Muscle layer of colon (tissue), 2 donors: Measurements from ENCODE around the gene FBXL16.

Experiments used
- H3K27ac ChIP-seq: one replicate; pipeline ENCODE4 v1.7.0; 2013; ENCODE audit warnings: low read depth, mild to moderate bottlenecking, low read length, moderate library complexity
- H3K27me3 ChIP-seq, 2 donors: one replicate each; pipeline ENCODE4 v1.7.0; 2013; ENCODE audit warnings: low read length in 2 of 2, mild to moderate bottlenecking in 2 of 2; ENCODE audit not compliant: insufficient read depth in 2 of 2, control insufficient read depth in 1 of 2
- H3K36me3 ChIP-seq: one replicate; pipeline ENCODE4 v1.7.0; 2013; ENCODE audit warnings: mild to moderate bottlenecking, low read length; ENCODE audit not compliant: insufficient read depth
- H3K4me1 ChIP-seq: one replicate; pipeline ENCODE4 v1.7.0; 2013; ENCODE audit warnings: mild to moderate bottlenecking, low read length; ENCODE audit not compliant: insufficient read depth
- H3K4me3 ChIP-seq, 2 donors: one replicate each; pipeline ENCODE4 v1.7.0; 2013; ENCODE audit warnings: low read length in 2 of 2, low read depth in 1 of 2, mild to moderate bottlenecking in 1 of 2, moderate library complexity in 1 of 2
- H3K9ac ChIP-seq: one replicate; pipeline ENCODE4 v1.7.0; 2013; ENCODE audit warnings: low read length
- H3K9me3 ChIP-seq: one replicate; pipeline ENCODE4 v1.7.0; 2013; ENCODE audit warnings: mild to moderate bottlenecking, low read length
- donor health status: abdominal sarcoma.
- donor health status: Adenocarcinoma of cecum.

Gene FBXL16

DNA sequence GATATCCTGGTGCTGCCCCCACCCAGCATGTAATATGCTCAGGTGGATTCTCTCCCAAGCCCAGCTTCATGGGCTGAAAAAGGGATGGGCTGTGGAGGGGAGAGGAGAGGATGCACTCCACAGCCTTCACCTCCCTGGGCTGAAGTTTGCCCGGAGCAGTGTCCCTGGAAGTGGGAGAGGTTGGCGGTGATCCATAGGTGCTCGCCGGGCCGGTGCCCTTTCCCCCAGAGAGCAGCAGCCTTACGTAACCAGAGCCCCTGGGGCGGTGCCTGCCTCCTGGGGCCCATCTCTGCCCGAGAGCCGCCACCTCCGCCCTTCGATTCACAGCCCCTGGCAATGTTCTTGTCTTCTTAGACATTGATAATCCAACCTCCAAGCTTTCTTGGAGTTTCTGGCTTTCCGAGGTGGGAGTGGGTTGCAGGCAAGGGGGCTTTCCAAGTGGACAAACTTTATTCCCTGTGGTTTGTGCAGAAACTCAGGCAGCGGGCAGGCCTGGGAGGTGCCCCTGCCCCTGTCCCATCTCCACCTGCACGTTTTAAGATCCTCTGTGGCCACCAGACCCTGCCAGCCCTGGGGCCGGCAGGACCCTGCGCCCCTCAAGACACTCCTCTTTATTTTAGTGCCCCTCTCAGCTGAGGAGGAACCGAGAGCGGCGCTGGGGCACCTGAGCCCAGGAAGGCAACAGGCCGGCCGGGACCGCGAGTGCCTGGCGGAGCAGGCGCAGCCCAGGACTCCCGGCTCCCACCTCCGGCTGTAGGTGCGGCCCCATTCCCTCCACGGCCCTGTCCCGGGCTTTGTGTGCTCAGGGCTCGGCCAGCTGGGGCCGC lies 59.5 kb downstream of the FBXL16 start:
- H3K27ac ChIP-seq = no peak overlapping the region
- H3K27me3 ChIP-seq = no peaks in the 10 kb centered on the region
- H3K9ac ChIP-seq = no peak overlapping the region
- H3K4me3 ChIP-seq = no peak overlapping the region
- H3K4me1 ChIP-seq = peaks cover 36% of the 10 kb centered on the region
- H3K9me3 ChIP-seq = no peaks in the 10 kb centered on the region
- H3K36me3 ChIP-seq = no peaks in the 10 kb centered on the region

DNA sequence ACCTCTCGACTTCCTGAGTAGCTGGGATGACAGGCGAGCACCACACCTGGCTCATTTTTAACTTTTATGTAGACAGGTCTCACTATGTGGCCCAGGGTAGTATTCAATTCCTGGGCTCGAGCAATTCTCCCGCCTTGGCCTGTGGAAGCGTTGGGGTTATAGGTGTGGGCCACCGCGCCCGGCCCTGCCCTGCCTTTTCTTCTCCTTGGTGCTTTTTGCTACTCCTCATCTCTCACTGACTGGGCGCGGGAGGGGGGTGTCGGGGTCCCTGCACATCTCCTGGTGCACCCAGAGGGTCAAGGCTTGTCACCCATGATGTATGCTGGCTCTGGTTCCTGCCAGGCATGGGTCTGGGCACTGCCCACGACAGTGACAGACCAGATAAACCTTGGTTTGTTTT lies 61.0 kb downstream of the FBXL16 start:
- Histone ChIP-seq H3K4me1 (peaks cover 26% of the 10 kb centered on the region), H3K4me3 (no peak overlapping the region)

DNA sequence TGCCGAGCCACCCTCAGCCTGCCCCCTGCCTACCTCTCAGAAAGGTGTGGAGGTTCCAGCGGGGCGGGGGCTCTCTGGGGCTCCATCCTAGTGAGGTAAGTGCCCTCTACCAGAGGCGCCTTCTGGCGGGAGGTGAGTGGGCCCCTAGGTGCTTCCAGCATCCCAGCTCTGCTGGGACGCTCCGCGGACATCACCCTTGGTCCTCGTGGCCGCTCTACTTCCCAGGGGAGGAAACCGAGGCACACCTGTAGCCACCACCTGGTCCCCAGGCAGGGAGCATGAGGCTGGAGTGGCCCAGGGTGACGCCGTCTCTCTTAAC lies 62.6 kb downstream of the FBXL16 start:
- Histone ChIP-seq H3K27ac (peak overlapping the region; percentile 80), H3K9me3 (no peaks in the 10 kb centered on the region), H3K9ac (peak overlapping the region; percentile 30), H3K36me3 (no peaks in the 10 kb centered on the region), H3K27me3 (no peaks in the 10 kb centered on the region), H3K4me1 (peaks cover 21% of the 10 kb centered on the region), H3K4me3 (peak overlapping the region; percentile 68 to 91)

More for the DNA sequence above, 61.0 kb downstream of the FBXL16 start:
- H3K36me3 ChIP-seq = no peaks in the 10 kb centered on the region
- H3K27ac ChIP-seq = no peak overlapping the region
- H3K9ac ChIP-seq = no peak overlapping the region
- no peaks in the 10 kb centered on the region for H3K27me3 ChIP-seq
- H3K9me3 ChIP-seq = no peaks in the 10 kb centered on the region
